ENCODE results near the gene SLCO2A1.

SLCO2A1 gene

DNA sequence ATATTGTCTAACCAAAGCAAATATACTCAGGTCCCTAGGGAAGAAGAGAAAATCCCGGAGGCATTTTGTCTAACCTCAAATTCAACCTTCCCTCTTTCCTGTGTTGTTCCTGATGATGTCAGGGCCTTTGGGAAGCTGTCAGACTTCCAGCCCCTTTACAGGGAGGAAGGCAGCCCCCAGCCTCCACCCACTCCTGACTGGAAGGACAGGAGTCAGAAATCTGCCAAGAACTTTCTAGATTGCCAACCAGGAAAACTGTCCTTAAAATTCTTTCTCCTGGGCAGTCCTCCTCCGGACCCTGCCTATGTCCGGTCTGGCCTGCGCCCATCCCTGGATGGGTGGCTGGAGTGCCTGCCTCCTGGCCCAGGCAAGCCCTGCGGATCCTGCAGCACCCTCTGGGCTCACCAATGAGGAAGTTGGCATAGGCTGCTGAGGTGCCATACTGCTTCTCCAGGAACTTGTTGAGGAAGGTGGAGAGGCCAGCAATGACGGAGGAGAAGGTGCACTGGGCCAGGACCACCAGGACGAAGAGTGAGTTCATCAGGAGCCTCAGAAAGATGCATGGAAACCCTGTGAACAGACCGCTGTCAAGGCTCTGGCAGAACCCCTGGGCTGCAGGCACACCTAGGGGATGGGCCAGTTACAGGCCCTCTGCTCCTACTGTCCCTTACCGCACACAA is 81.5 kb downstream of the SLCO2A1 start:
- no peak for TF ChIP-seq POLR2AphosphoS5 (IDR thresholded peaks at IDR 0.05; ENCODE audit: borderline replicate concordance, low read depth, low read length)
- no peak for TF ChIP-seq EZH2 (IDR thresholded peaks at IDR 0.05)
- TF ChIP-seq FOXP2 (optimal IDR thresholded peaks at IDR 0.05; ENCODE audit: control extremely low read depth, extremely low read length, insufficient read depth): no peak
- H3K36me3 ChIP-seq (ENCODE audit: insufficient read depth, low read length): no peaks in the 10 kb centered on the region
- no peak overlapping the region for H3K27ac ChIP-seq
- H3K9me3 ChIP-seq (ENCODE audit: low read depth, low read length): no peaks in the 10 kb centered on the region
- H3K9ac ChIP-seq (ENCODE audit: insufficient read length): no peak overlapping the region
- no peak for DNase-seq (ENCODE audit: low read depth, low spot score)
- H3K4me3 ChIP-seq: no peak overlapping the region

DNA sequence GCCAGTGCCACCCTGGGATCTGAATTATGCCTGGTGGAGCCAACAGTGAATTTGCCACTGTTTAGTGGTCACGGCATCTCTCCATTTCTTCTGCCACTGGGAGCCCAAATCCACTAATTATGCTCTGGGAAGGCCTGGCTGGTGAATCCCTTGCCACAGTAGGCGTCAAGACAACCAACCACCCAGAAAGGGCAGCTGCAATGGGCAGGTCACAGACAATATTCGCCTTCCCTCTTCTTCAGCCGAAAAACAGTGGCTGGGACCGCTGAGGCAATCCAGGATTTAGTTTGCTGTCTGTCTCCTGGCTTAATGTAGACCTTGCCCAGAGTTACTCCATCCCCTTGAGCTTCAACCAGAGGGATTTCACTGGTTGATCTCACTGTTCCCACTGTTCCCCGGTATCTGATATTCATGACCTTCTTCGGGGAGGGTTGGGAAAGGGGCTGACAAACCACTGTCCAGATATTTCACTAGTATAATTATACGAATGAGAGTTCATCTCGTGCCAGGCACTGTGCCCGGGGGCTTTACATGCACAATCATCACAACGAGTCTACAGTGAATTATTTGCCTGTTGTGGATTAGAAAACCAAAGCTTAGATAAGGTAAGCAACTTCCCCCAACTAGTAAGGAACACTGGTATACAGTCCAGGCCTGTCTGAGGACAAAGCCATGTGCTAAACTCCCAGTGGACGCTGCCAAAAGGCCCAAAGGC is 84.2 kb downstream of the SLCO2A1 start:
- TF ChIP-seq EZH2 (IDR thresholded peaks at IDR 0.05): no peak
- TF ChIP-seq FOXP2 (optimal IDR thresholded peaks at IDR 0.05; ENCODE audit: control extremely low read depth, extremely low read length, insufficient read depth): no peak
- TF ChIP-seq POLR2AphosphoS5 (IDR thresholded peaks at IDR 0.05; ENCODE audit: borderline replicate concordance, low read depth, low read length): no peak
- no peak for DNase-seq (ENCODE audit: low read depth, low spot score)
- no peak overlapping the region for H3K4me3 ChIP-seq
- H3K27ac ChIP-seq: no peak overlapping the region
- no peak overlapping the region for H3K9ac ChIP-seq (ENCODE audit: insufficient read length)
- no peaks in the 10 kb centered on the region for H3K9me3 ChIP-seq (ENCODE audit: low read depth, low read length)
- H3K36me3 ChIP-seq (ENCODE audit: insufficient read depth, low read length): no peaks in the 10 kb centered on the region

DNA sequence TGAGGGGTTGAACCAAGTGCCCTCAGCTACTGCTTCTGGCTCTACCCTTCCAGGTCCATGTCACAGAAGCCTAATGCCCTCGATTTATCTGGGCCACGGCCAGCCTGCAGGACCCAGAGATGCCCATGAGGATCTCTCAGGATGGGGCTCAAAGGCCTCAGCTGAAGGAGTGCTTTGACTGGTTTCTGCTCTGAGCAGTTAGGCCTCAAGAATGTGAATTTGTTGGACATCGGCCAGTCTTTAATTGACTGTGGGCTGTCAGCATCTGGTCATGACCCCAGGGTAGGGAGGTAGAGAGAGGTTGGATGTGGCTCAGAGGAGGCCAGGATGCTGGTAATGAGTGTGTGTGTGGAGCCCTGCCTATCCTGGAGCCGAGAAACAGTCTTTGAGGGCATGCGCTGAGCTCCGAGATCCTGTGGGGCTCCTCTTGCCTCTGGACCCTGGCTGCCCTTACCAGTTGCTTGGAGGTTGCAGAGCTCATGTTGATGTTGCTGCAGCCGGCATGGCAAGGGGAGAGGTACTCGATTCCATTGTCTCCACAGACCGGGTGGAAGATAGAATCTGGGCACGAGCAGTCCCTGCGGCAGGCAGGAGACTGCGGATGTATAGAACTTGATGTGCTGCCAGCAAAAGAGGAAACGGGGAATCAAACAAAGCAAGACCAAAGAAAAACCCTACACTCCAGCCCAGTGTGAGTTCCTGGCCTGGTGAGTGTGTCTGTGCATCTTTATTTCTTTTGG is 84.9 kb downstream of the SLCO2A1 start:
- no peak overlapping the region for H3K4me3 ChIP-seq
- no peak for DNase-seq (ENCODE audit: low read depth, low spot score)
- no peaks in the 10 kb centered on the region for H3K9me3 ChIP-seq (ENCODE audit: low read depth, low read length)
- TF ChIP-seq FOXP2 (optimal IDR thresholded peaks at IDR 0.05; ENCODE audit: control extremely low read depth, extremely low read length, insufficient read depth) (no peak), EZH2 (IDR thresholded peaks at IDR 0.05) (no peak), POLR2AphosphoS5 (IDR thresholded peaks at IDR 0.05; ENCODE audit: borderline replicate concordance, low read depth, low read length) (no peak)
- H3K36me3 ChIP-seq (ENCODE audit: insufficient read depth, low read length): no peaks in the 10 kb centered on the region
- no peak overlapping the region for H3K27ac ChIP-seq
- no peak overlapping the region for H3K9ac ChIP-seq (ENCODE audit: insufficient read length)

DNA sequence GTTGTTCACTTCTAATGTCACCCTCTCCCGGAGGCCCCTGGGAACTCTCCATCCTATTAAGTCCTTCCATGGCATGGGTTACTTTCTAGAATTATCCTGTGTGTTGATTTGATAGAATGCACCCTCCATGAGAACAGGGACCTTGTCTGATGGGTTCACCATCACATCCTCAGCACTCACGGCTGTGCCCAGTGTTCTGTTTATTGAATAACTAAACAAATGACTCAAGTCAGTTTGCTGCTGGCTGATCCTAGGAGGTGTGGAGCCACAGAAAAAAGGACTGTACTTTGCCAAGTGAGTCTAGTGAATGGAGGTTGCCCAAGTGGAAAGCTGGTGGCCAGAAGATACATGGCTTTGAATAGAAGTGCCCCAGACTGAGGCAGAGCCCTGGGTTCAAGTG is 85.5 kb downstream of the SLCO2A1 start:
- no peak overlapping the region for H3K4me3 ChIP-seq
- TF ChIP-seq POLR2AphosphoS5 (IDR thresholded peaks at IDR 0.05; ENCODE audit: borderline replicate concordance, low read depth, low read length) (no peak), EZH2 (IDR thresholded peaks at IDR 0.05) (no peak), FOXP2 (optimal IDR thresholded peaks at IDR 0.05; ENCODE audit: control extremely low read depth, extremely low read length, insufficient read depth) (no peak)
- H3K27ac ChIP-seq: no peak overlapping the region
- no peaks in the 10 kb centered on the region for H3K36me3 ChIP-seq (ENCODE audit: insufficient read depth, low read length)
- DNase-seq (ENCODE audit: low read depth, low spot score): no peak
- H3K9ac ChIP-seq (ENCODE audit: insufficient read length): no peak overlapping the region
- no peaks in the 10 kb centered on the region for H3K9me3 ChIP-seq (ENCODE audit: low read depth, low read length)

DNA sequence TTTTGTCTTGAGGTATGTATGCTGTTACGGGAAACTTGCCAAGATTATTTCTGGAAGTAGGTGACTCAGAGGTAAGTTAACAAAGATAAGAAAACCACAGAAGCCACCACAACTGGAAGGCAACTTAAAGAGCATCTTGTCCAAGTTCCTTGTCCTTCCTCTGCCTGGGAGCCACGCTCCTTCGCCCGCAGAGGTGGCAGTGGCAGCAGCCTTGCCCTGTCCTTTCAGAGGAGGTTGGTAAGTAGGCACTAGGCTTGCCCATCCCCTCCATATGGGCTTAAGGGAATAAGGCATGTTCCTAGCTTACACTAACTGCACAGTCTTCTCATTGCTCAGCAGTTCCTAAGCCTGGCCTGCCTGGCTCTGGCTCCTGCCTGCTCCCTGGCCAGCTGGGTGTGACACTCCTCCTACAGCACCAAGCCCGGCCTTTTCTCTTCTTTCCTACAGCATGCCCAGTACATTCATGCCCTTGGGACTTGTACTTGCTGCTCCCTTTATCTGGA is 86.0 kb downstream of the SLCO2A1 start:
- Histone ChIP-seq H3K27ac (no peak overlapping the region), H3K9ac (ENCODE audit: insufficient read length) (no peak overlapping the region), H3K9me3 (ENCODE audit: low read depth, low read length) (no peaks in the 10 kb centered on the region), H3K4me3 (no peak overlapping the region), H3K36me3 (ENCODE audit: insufficient read depth, low read length) (no peaks in the 10 kb centered on the region)
- TF ChIP-seq POLR2AphosphoS5 (IDR thresholded peaks at IDR 0.05; ENCODE audit: borderline replicate concordance, low read depth, low read length): no peak
- TF ChIP-seq FOXP2 (optimal IDR thresholded peaks at IDR 0.05; ENCODE audit: control extremely low read depth, extremely low read length, insufficient read depth): no peak
- TF ChIP-seq EZH2 (IDR thresholded peaks at IDR 0.05): no peak
- DNase-seq (ENCODE audit: low read depth, low spot score): no peak

DNA sequence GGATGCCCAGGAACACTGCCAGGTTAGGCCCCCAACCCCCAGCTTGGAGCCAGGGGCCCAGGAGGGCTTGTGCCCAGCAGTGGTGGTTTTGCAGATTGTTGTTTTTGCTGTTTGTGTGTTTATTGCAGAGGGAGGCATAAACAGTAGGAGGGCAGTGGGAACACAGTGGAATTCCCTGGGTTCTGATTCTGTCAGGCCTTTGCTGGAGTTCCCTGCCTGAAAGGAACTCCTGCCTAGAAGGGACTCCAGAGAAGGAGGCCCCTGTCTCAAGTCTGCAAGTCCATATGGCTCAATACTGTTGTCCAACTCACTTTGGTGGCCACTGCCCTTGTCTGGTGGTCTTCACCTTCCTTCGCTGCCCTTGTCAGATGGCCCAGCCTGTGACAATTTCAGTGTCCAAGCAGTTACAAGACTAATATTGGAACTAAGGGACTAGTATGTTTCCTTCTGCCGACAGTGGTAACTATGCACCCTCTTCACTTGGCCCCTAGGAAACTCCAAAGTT is 86.6 kb downstream of the SLCO2A1 start:
- TF ChIP-seq POLR2AphosphoS5 (IDR thresholded peaks at IDR 0.05; ENCODE audit: borderline replicate concordance, low read depth, low read length) (no peak), EZH2 (IDR thresholded peaks at IDR 0.05) (no peak), FOXP2 (optimal IDR thresholded peaks at IDR 0.05; ENCODE audit: control extremely low read depth, extremely low read length, insufficient read depth) (no peak)
- H3K4me3 ChIP-seq: no peak overlapping the region
- no peaks in the 10 kb centered on the region for H3K36me3 ChIP-seq (ENCODE audit: insufficient read depth, low read length)
- DNase-seq (ENCODE audit: low read depth, low spot score): no peak
- no peak overlapping the region for H3K9ac ChIP-seq (ENCODE audit: insufficient read length)
- no peaks in the 10 kb centered on the region for H3K9me3 ChIP-seq (ENCODE audit: low read depth, low read length)
- H3K27ac ChIP-seq: no peak overlapping the region

DNA sequence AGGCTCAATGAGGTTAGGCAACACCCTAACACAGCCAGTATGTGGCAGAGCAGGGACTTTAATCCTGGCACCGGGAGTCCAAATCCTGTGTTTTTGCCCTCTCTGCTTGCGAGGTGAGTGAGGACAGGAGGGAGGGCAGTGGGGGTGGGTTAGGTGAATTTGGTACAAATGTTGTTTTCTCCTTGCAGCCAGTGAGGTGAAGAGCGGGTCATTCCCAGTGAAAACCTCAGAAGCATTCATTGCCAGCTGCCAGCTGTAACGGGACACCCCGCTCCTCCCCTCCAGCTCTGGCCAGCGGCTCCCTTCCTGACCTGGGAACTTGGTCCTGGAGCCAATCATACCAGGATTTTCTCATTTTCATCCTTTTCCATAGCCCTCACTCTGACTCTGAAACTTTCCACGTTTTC is 88.3 kb downstream of the SLCO2A1 start:
- no peak overlapping the region for H3K4me3 ChIP-seq
- no peak for TF ChIP-seq EZH2 (IDR thresholded peaks at IDR 0.05)
- TF ChIP-seq POLR2AphosphoS5 (IDR thresholded peaks at IDR 0.05; ENCODE audit: borderline replicate concordance, low read depth, low read length): no peak
- TF ChIP-seq FOXP2 (optimal IDR thresholded peaks at IDR 0.05; ENCODE audit: control extremely low read depth, extremely low read length, insufficient read depth): no peak
- H3K9me3 ChIP-seq (ENCODE audit: low read depth, low read length): no peaks in the 10 kb centered on the region
- no peak overlapping the region for H3K9ac ChIP-seq (ENCODE audit: insufficient read length)
- DNase-seq (ENCODE audit: low read depth, low spot score): no peak
- H3K36me3 ChIP-seq (ENCODE audit: insufficient read depth, low read length): no peaks in the 10 kb centered on the region
- no peak overlapping the region for H3K27ac ChIP-seq

DNA sequence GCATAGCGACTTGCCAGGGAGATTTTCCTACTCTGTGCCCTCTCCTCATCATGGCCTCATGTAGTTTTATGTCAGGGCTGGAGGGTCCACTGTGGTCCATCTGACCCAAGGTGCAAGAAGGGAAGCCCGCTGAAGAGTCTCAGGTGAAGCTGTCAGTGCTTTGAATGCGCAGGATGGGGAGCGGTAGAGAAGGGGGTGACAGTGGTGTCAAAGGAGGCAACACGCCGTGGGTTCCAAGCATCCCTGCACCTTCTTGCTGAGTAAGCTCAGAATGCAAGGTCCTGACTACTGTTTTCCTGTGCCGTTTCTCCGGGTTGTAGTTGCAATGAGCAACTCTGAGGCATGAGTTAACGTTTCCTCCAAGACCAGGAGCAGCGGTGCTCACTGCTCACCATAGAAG is 89.2 kb downstream of the SLCO2A1 start:
- TF ChIP-seq POLR2AphosphoS5 (IDR thresholded peaks at IDR 0.05; ENCODE audit: borderline replicate concordance, low read depth, low read length) (no peak), EZH2 (IDR thresholded peaks at IDR 0.05) (no peak), FOXP2 (optimal IDR thresholded peaks at IDR 0.05; ENCODE audit: control extremely low read depth, extremely low read length, insufficient read depth) (no peak)
- H3K9ac ChIP-seq (ENCODE audit: insufficient read length): no peak overlapping the region

More for the DNA sequence above, 89.2 kb downstream of the SLCO2A1 start:
- no peak overlapping the region for H3K4me3 ChIP-seq
- no peak overlapping the region for H3K27ac ChIP-seq
- no peak for DNase-seq (ENCODE audit: low read depth, low spot score)
- H3K36me3 ChIP-seq (ENCODE audit: insufficient read depth, low read length): no peaks in the 10 kb centered on the region
- H3K9me3 ChIP-seq (ENCODE audit: low read depth, low read length): no peaks in the 10 kb centered on the region

Measured in SK-N-MC (cell line).